Measurements from ENCODE around the gene TNFSF12.
A peak's percentile ranks its signal among the peaks of the same experiment; 100 is the strongest.

The TNFSF12 gene

DNA sequence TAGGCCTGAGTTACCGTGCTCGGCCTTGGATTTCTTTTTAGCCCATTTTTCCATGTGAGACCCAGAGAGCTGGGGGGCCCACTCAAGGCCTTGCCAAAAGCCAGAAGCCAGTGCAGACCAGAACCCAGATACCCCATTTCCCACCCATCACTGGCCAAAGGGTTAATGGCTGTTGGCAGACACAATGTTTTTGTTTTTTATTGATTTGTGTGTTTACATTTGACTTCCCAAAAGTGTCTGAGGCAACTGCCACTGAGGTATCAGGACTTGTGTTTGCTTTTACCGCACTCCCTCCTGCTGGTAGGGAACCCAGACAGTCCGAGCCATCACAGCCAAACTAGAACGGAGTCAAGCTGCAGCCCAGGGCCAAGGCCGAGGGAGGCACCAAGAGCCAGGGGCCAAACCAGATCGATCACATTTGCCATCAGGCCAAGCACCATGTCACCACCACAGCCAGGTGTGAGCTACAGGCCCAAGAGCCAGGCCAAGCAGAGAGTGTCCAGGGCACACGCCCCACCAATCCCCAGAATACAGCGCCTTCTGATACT, 7.7 kb upstream of the TNFSF12 start:
- no peak overlapping the region for H3K4me3 ChIP-seq (ENCODE audit: low read length)
- no peak for DNase-seq (ENCODE audit: low read depth)
- TF ChIP-seq, protein P1, sequence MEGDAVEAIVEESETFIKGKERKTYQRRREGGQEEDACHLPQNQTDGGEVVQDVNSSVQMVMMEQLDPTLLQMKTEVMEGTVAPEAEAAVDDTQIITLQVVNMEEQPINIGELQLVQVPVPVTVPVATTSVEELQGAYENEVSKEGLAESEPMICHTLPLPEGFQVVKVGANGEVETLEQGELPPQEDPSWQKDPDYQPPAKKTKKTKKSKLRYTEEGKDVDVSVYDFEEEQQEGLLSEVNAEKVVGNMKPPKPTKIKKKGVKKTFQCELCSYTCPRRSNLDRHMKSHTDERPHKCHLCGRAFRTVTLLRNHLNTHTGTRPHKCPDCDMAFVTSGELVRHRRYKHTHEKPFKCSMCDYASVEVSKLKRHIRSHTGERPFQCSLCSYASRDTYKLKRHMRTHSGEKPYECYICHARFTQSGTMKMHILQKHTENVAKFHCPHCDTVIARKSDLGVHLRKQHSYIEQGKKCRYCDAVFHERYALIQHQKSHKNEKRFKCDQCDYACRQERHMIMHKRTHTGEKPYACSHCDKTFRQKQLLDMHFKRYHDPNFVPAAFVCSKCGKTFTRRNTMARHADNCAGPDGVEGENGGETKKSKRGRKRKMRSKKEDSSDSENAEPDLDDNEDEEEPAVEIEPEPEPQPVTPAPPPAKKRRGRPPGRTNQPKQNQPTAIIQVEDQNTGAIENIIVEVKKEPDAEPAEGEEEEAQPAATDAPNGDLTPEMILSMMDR (conservative IDR thresholded peaks at IDR 0.05; ENCODE audit: low read depth, low read length), result no peak

DNA sequence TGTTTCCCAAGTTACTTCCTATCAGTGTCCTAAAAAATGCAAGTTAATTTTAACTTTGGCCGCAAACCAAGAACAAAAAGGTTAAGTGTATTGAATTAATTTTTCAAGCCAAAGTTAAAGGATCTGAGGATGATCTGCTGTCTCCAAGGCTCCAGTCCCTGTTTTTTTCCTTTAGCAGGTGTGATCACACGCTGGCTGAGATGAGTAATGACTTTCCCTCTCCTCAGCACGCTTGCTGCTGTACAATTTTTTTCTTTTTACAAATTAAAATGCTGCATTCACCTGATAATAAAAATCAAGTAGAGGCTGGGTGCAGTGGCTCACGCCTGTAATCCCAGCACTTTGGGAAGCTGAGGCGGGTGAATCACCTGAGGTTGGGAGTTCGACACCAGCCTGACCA, 3.9 kb upstream of the TNFSF12 start:
- no peak overlapping the region for H3K4me3 ChIP-seq (ENCODE audit: low read length)
- DNase-seq (ENCODE audit: low read depth), result no peak
- TF ChIP-seq, protein P1 (conservative IDR thresholded peaks at IDR 0.05; ENCODE audit: low read depth, low read length), result no peak

DNA sequence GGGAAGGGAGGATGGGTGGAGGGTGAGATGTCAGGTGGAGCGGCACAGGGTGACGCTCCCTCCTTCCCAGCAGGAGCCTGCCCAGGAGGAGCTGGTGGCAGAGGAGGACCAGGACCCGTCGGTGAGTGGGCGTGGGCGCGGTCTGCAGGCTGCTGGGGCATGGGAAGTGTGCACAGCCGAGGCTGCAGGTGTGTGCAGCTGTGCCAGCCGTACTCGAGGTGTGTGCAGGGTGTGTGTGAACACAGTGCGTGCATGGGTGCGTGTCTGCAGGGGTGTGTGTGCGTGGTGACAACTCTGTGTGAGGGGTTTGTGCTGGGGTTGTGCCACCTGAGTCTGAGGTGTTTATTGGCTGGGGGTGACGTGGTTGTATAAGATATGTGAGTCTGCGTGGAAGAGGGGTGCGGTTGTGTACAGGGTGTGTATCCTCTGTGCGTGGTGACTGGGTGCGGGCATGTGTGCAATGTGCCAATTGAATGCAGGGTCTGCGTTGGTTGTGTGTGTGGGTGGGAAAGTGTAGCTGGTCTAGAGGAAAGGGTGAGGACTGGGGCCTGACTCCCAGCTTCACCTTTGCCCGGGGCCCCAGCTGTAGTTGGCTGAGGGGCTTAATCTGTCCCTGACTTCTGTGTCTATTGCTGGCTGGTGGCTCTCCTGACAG, 670 bp downstream of the TNFSF12 start:
- peak overlapping the region; percentile 51 for H3K4me3 ChIP-seq (ENCODE audit: low read length)
- no peak for DNase-seq (ENCODE audit: low read depth)
- TF ChIP-seq, protein P1 (conservative IDR thresholded peaks at IDR 0.05; ENCODE audit: low read depth, low read length), result no peak

DNA sequence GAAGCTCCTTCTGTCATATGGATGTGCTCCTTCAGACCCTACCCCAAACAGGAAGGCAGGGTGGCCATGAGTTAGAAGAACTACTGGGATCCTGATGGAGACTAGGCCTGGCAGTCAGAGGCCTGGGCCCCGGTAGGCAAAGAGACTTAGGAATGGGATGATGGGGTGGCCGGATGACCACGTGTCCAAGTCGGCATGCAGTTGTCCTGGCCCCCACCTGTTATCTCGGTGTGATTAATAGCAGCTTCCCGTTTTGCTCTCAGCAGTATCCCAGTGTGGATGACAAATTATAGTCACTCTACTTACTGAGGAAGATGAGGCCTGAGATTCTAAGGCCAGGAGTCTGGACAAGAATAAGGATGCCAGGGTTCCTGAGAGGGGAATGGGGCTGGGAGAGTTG, 1.5 kb downstream of the TNFSF12 start:
- DNase-seq (ENCODE audit: low read depth), result no peak
- TF ChIP-seq, protein P1 (conservative IDR thresholded peaks at IDR 0.05; ENCODE audit: low read depth, low read length), result no peak
- H3K4me3 ChIP-seq (ENCODE audit: low read length), result no peak overlapping the region

DNA sequence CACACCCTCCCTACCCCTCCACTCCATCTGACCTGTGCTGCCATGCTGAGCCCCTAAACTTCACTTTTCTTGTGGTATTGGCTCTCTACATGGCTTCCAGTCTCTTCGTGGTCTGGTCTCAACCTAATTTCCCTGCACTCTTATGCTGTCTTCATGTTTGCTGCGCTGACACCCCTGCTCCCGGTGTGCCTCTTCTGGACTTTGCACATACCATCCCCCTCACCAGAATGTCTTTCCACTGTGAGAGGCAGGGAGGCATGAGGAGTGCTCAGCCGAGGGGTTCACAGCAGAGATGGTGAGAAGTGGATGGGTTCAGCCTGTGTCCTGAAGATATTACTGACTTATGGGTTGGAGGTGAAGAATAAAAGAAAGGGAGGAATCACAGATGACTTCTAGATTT, 2.5 kb downstream of the TNFSF12 start:
- DNase-seq (ENCODE audit: low read depth), result no peak
- H3K4me3 ChIP-seq (ENCODE audit: low read length), result no peak overlapping the region
- TF ChIP-seq, protein P1 (conservative IDR thresholded peaks at IDR 0.05; ENCODE audit: low read depth, low read length), result no peak

DNA sequence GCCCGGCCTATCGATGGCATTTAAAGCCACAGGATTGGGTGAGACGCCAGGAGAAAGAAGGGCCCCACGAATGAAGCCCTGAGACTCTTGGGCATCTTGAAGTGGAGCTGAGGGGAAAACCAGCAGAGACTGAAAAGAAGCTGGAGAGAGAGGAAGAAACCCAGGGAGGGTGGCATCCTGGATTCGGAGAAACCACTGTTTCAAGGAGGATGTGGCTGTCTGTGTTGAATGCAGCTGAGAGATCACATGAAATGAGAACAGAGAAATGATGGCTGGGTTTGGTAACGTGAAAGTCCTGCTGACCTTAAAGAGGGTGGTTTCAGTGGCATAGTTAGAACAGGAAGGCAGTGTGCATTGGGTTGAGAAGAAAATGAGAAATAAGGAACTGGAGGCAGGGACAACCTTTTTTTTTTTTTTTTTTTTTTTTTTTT, 3.8 kb downstream of the TNFSF12 start:
- H3K4me3 ChIP-seq (ENCODE audit: low read length), result no peak overlapping the region
- DNase-seq (ENCODE audit: low read depth), result no peak
- TF ChIP-seq, protein P1 (conservative IDR thresholded peaks at IDR 0.05; ENCODE audit: low read depth, low read length), result no peak

DNA sequence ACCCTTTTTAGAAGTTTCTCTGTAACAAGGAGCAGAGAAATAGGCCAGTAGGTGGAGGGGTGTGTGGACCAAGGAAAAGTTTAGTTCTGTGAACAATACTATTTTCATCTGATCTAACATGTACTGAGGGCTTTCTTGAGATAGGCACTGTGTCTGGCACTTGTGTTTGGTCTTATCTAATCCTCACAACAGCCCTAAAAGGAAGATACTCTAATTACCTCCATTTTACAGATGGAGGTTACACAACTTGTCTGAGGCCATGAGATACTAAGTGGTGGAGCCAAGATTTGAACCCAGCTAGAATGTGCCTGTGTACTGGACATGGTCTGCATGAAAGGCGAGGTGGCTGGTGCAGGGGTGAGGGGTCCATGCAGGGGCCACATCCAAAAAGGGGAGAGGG, 4.5 kb downstream of the TNFSF12 start:
- H3K4me3 ChIP-seq (ENCODE audit: low read length), result no peak overlapping the region
- TF ChIP-seq, protein P1 (conservative IDR thresholded peaks at IDR 0.05; ENCODE audit: low read depth, low read length), result no peak
- no peak for DNase-seq (ENCODE audit: low read depth)
